Hepatocyte (in vitro differentiated cells): Measurements from ENCODE around the gene IRF3. TPM values are rescaled to one million over a fixed set of nuclear protein-coding genes. Genes with fewer than 3 reads are reported as not detected.

ENCODE experiments used
- DNase-seq: peaks from one replicate; pipeline ENCODE4 v3.0.0-alpha.2; 2016; ENCODE audit warnings: low spot score
- H2AFZ ChIP-seq: fragments of 200-600 bp; sonication (generic); 2 replicates; pipeline ENCODE4 v1.6.0; 2016; ENCODE audit warnings: antibody characterized with exemption, mild to moderate bottlenecking
- H3K27ac ChIP-seq: fragments of 200-600 bp; sonication (generic); 2 replicates; pipeline ENCODE4 v1.5.1; 2016; ENCODE audit warnings: mild to moderate bottlenecking
- H3K27me3 ChIP-seq: fragments of 200-600 bp; sonication (generic); 2 replicates; pipeline ENCODE4 v1.6.1; 2016
- H3K36me3 ChIP-seq: fragments of 200-600 bp; sonication (generic); replicated peaks from 2 replicates; pipeline ENCODE4 v1.5.1; 2016; ENCODE audit warnings: low read depth; ENCODE audit not compliant: insufficient read depth
- H3K4me1 ChIP-seq: fragments of 200-600 bp; sonication (generic); 2 replicates; pipeline ENCODE4 v1.5.1; 2016; ENCODE audit warnings: mild to moderate bottlenecking, moderate library complexity; ENCODE audit not compliant: insufficient read depth
- H3K4me2 ChIP-seq: fragments of 200-600 bp; sonication (generic); 2 replicates; pipeline ENCODE4 v1.6.0; 2016
- H3K4me3 ChIP-seq: fragments of 200-600 bp; sonication (generic); 2 replicates; pipeline ENCODE4 v1.5.1; 2016; ENCODE audit warnings: mild to moderate bottlenecking
- H3K79me2 ChIP-seq: fragments of 200-600 bp; sonication (generic); 2 replicates; pipeline ENCODE4 v1.6.0; 2017; ENCODE audit warnings: mild to moderate bottlenecking
- H3K9me2 ChIP-seq: fragments of 200-600 bp; sonication (generic); replicated peaks from 2 replicates; pipeline ENCODE4 v1.6.0; 2017; ENCODE audit warnings: mild to moderate bottlenecking; ENCODE audit not compliant: insufficient read depth
- H3K9me3 ChIP-seq: fragments of 200-600 bp; sonication (generic); 2 replicates; pipeline ENCODE4 v1.5.1; 2016; ENCODE audit warnings: low read depth, mild to moderate bottlenecking
- H4K20me1 ChIP-seq: fragments of 200-600 bp; sonication (generic); 2 replicates; pipeline ENCODE4 v1.6.0; 2016; ENCODE audit warnings: mild to moderate bottlenecking; ENCODE audit not compliant: insufficient read depth, poor library complexity, severe bottlenecking
- CTCF ChIP-seq: fragments of 200-600 bp; sonication (generic); IDR thresholded peaks from 2 replicates; pipeline ENCODE4 v1.5.1; 2016; ENCODE audit warnings: antibody characterized with exemption, mild to moderate bottlenecking; ENCODE audit not compliant: poor library complexity
- EZH2 ChIP-seq: fragments of 200-600 bp; sonication (generic); IDR thresholded peaks from 2 replicates; pipeline ENCODE4 v1.6.1; 2016; ENCODE audit warnings: antibody characterized with exemption, mild to moderate bottlenecking, borderline replicate concordance
- EZH2phosphoT487 ChIP-seq: fragments of 200-600 bp; sonication (generic); IDR thresholded peaks from one replicate; pipeline ENCODE4 v1.6.1; 2018; ENCODE audit warnings: antibody characterized with exemption, mild to moderate bottlenecking, low read depth, moderate library complexity; ENCODE audit not compliant: unreplicated experiment, severe bottlenecking
- WGBS: methylation state at CpG from one replicate; pipeline ENCODE4 v1.1.6; 2016; ENCODE audit warnings: low lambda C conversion rate; ENCODE audit errors: missing lambda C conversion rate; 5-methylcytosine and 5-hydroxymethylcytosine counted together
- polyA plus RNA-seq: library from polyadenylated mRNA; unstranded; fragments of >200 nt; fragmentation: Nextera tagmentation; extraction: Ambion mirVana; gene quantifications from 2 replicates; pipeline ENCODE4 v1.2.1, GENCODE V29; 2016
- total RNA-seq: library from RNA; depleted of rRNA; stranded (reverse); fragments of >200 nt; gene quantifications from 2 replicates; pipeline ENCODE4 v1.2.3, GENCODE V29; 2014

IRF3 gene
- total and polyA plus RNA-seq, 2 experiments from 2014 or later, result 38.8 to 55.6 TPM

- H3K79me2 ChIP-seq, result peaks cover 37% of the 10 kb centered on the region
- DNase-seq, result peak; percentile 96
- peak overlapping the region; percentile 81 for H3K27ac ChIP-seq
- WGBS, result under 1% methylated on average over 34 of the region's 53 CpGs
- H3K9me3 ChIP-seq, result no peaks in the 10 kb centered on the region
- TF ChIP-seq CTCF, result no peak
- no peak for TF ChIP-seq EZH2phosphoT487
- no peak for TF ChIP-seq EZH2
- H3K4me2 ChIP-seq, result peak overlapping the region; percentile 94
- no peaks in the 10 kb centered on the region for H3K36me3 ChIP-seq
- no peaks in the 10 kb centered on the region for H3K27me3 ChIP-seq
- H3K9me2 ChIP-seq, result no peaks in the 10 kb centered on the region
- H2AFZ ChIP-seq, result no peak overlapping the region
- peaks cover 12% of the 10 kb centered on the region for H3K4me1 ChIP-seq
- no peaks in the 10 kb centered on the region for H4K20me1 ChIP-seq
- H3K4me3 ChIP-seq, result peak overlapping the region; percentile 43
Measured at GRCh38 chr19:49664171-49665035, 1.3 kb downstream of the IRF3 start.

GRCh38 chr19:49663224-49663623 lies 2.4 kb downstream of the IRF3 start:
- Histone ChIP-seq H3K36me3 (no peaks in the 10 kb centered on the region), H3K27me3 (no peaks in the 10 kb centered on the region), H3K9me3 (no peaks in the 10 kb centered on the region), H3K4me2 (peak overlapping the region; percentile 94), H3K27ac (no peak overlapping the region), H2AFZ (no peak overlapping the region), H4K20me1 (no peaks in the 10 kb centered on the region), H3K9me2 (no peaks in the 10 kb centered on the region), H3K4me3 (no peak overlapping the region), H3K79me2 (peaks cover 31% of the 10 kb centered on the region), H3K4me1 (peaks cover 12% of the 10 kb centered on the region)
- no peak for DNase-seq
- 88% methylated on average over 12 of the region's 12 CpGs for WGBS
- TF ChIP-seq EZH2phosphoT487 (no peak), CTCF (no peak), EZH2 (no peak)

GRCh38 chr19:49662011-49662410 lies 3.6 kb downstream of the IRF3 start:
- Histone ChIP-seq H3K4me3 (no peak overlapping the region), H3K27me3 (no peaks in the 10 kb centered on the region), H3K79me2 (peaks cover 20% of the 10 kb centered on the region), H3K36me3 (no peaks in the 10 kb centered on the region), H3K9me2 (no peaks in the 10 kb centered on the region), H3K9me3 (no peaks in the 10 kb centered on the region), H2AFZ (no peak overlapping the region), H4K20me1 (no peaks in the 10 kb centered on the region), H3K4me2 (no peak overlapping the region), H3K27ac (no peak overlapping the region), H3K4me1 (peaks cover 12% of the 10 kb centered on the region)
- DNase-seq, result no peak
- TF ChIP-seq CTCF, result no peak
- TF ChIP-seq EZH2, result no peak
- no peak for TF ChIP-seq EZH2phosphoT487
- WGBS, result 97% methylated on average over 16 of the region's 16 CpGs
